Hypothalamus (tissue), 51 donors: ENCODE data around the gene FPR3.
"Not testable (repeated sequence)": the region's sequence is repeated elsewhere in the genome, so short reads cannot be mapped to it uniquely, and the experiment has no call there.

Source experiments
- DNase-seq, 51 donors: peaks; one replicate each; lab custom pipeline; 2025; lab: John Stamatoyannopoulos, UW

FPR3 gene, protein sequence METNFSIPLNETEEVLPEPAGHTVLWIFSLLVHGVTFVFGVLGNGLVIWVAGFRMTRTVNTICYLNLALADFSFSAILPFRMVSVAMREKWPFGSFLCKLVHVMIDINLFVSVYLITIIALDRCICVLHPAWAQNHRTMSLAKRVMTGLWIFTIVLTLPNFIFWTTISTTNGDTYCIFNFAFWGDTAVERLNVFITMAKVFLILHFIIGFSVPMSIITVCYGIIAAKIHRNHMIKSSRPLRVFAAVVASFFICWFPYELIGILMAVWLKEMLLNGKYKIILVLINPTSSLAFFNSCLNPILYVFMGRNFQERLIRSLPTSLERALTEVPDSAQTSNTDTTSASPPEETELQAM

DNA sequence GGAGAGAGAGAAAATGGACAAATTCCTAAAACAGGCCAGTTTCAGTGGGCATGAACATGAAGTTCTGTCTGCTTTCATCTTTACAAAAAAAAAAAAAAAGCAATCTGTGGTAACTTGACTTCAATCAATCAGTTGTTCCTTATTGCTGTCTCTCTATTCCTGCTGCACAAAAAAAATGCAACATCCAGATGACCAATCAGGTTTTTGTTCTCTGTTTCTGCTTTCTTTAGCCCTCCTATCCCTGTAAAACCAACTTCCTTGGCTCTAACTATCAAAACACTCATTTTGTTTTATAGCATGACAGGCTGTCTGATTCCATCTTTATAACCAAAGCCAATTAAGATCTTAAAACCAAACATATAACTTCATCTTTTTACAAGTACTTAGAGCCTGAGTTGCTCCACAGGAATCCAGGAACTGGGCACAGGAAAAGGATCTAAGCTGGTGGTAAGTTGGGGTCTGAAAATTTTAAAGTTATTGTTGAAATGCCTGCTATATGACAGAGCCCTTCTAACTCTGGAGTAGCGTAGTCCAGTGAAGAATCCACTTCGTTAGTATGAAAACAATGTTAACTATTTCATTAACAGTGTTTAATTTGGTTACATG lies at the start of gene FPR3:
FPR3 (plus strand) TSS at position 273 of the 606 bp plus-strand sequence. CDS start 28,592 bp downstream, outside the sequence.
- DNase-seq = no peak

DNA sequence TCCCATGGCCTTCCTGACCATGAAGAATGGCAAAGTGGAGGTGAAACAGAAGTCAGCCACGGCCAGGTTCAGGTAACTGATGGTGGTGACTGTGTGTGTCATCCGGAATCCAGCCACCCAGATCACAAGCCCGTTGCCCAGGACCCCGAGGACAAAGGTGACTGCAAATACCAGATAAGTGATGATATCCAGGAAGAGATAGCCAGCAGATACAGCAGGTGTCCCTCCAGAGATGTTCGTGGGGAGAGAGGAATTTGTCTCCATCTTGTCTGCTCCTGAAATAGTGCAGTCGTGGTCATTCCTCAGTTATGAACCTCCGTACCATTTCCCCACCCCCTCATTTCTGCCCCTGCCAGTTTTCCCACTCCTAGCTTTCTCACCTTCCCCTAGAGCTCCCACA lies 48.2 kb upstream of the FPR3 start:
- no peak for DNase-seq

DNA sequence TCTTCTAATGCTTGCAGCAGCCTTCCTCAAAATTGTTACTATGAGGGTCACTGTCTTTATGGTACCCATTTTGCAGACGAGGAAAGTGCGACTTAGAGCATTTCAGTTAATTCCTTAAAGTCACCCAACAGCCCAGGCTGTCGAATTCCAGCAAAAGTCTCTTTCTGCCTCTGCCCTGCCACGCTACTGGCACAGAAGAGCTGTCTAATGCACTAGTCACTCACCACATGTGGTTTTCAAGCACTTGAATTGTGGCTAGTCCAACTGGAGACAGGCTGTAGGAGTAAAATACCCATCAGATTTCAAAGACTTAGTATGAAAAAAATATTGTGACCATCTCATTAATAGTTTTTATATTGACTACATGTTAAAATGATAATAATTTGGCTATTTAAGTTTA lies 45.0 kb upstream of the FPR3 start:
- DNase-seq = no peak

DNA sequence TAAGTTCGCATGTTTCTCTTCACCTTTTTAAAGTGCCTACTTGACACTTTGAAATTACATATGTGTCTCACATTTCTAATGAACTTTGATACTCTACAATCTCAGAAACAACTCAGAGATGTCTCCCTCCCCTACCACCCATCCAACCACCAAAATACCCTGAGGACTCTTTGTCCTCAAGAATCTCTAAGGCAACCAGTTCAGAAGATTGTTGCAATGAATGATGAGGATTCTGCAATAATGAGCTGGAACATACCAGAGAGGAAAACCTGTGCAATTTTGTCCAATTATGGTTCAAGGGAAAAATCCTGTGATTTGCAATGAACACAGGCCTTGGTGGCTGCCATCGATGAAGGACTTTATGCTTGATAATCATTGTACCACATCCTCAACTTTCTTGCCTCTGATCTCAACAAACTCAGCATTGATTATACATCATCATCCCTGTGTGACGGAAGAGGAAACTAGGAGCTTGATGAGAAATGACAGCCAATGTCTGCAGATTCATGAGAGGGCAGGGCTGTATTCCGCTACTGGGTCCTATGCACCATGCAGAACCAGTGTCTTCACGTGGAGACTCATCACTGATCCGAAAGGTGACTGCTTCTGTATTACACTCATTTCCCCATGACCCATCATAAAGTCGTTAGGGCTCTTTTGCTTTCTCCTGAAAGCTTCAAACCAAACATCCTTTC lies 44.4 kb upstream of the FPR3 start:
- no peak for DNase-seq

DNA sequence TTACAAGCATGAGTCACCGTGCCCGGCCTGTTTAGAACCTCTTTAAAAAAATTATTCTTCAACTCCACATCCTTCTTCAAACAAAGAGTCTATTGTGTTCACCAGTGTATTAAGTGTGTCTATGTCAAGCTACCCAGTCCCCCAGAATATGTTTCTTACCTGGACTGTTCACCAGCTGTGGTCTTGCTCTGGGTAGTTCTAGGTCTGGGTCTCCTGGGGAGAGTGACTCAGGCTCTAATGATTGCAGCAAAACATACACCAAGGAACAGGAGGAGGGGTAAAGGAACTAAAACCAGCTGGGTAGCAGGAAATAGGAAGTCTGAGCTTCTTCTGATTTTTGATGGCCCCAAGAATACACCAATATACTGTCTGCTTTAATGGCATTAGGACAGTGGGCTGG lies 43.3 kb upstream of the FPR3 start, which contains the start of gene FPR1:
FPR1 (minus strand) TSS at position 224 of the 400 bp plus-strand sequence. CDS start 4,884 bp downstream, outside the sequence.
- DNase-seq = peak in 2 of 51 donors; percentile 9 to 23

DNA sequence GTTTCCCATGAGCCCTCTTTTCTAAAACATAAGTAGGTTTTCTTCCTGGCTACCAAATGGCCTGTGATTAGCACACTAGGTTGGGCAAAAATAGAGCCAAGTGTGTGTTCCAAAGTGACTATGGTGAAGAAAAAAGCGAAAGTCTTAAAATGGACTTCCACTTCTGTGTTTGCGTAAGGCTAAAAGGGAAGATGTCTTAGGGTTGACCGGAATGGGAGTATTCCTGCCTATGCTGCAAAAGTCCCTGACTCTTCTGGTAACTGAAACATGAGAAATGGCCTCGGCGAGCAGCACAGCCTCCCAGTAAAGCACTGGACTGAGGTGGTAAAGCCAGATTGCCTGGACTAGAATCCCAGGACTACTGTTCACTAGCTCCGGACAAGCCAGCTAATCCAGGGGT lies 40.8 kb upstream of the FPR3 start:
- peak in 2 of 51 donors; percentile 7 to 22 for DNase-seq

DNA sequence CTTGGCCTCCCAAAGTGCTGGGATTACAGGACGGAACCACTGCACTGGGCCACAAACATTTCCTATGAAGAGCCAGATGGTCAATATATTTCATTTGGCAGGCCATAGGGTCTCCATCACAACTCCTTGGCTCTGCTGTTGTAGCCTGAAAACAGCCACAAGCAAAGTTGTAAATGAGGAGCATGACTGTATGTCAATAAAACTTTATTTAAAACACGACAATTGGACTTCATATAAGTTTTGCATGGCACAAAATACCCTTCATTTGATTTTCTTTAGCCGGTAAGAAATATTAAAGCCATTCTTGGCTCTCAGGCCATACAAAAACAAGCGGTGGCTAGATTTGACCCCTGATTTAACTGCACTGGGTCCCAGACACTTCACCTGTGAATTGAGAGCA lies 40.2 kb upstream of the FPR3 start:
- no peak for DNase-seq

DNA sequence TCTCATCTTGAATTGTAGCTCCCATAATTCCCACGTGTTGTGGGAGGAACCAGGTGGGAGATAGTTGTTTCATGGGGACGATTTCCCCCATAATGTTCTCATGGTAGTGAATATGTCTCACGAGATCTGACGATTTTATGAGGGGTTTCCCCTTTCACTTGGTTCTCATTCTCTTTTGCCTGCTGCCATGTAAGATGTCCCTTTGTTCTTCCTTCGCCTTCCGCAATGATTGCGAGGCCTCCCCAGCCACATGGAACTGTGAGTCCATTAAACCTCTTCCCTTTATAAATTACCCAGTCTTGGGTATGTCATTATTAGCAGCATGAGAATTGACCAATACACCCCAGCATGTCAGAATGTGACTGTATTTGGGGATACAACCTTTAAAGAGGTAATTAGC lies 39.4 kb upstream of the FPR3 start:
- DNase-seq = no peak

DNA sequence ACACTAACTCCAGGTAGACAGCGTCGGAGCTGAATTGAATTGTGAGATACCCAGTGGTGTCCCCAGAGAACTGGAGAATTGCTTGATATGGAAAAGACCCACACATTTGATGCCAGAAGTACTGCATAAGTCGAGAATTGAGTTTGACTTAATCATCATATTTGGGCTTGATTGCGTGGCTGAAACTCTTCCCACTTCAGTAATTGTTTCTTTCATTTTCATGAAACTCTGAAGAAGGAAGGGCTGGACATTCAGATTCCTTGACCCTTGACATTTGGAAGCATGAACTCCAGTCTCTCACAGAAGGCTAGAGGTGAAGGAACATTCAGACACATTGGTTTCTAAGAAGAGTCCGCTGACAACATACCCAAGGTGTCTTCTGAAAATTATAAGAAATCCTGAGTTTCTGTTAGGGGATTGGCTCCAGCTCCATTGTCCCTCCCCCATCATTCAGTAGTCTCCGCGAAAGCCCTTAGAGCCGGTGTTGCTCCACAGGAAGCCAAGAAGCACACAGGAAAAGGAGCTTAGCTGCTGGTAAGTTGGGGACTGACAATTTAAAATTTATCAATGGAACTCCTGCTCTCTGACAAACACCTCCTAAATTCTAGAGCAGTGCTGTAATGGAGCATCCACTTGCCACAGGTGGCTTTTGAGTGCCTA lies 34.1 kb upstream of the FPR3 start, which contains the start of gene FPR2:
FPR2 (plus strand) TSS at position 484 of the 660 bp plus-strand sequence. CDS start 7,479 bp downstream, outside the sequence.
- DNase-seq = no peak

DNA sequence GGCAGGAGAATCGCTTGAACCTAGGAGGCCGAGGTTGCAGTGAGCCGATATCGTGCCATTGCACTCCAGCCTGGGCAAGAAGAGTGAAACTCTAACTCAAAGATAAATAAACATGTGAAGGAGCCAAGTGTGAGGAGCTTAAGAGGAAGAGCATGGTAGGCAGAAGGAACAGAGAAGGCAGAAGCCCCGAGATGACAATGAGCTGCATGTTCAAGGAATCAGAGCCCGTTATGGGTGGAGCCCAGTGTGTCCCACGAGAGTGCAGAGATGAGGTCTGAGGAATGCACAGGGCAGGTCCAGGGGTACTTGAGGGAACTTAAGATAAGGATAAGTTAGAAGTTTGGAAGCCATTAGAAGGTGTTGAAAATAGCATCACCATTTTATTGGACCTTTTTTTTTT lies 33.3 kb upstream of the FPR3 start:
- DNase-seq = no peak

DNA sequence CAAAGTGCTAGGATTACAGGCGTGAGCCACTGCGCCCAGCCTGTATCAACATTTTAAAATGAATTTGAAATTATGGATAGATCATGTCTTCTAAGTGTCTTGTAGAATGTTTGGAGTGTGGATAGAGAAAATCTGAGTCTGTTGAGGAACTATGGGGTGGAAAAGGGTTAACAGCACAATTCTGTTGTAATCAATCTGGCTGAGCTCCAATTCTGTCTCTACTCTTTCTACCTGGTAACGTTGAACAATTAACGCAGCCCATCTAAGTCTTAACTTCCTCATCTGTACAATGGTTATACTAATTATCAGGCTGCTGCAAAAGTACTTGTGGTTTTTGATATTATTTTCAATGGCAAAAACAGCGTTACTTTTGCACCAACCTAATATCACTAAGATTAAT lies 29.9 kb upstream of the FPR3 start:
- no peak for DNase-seq

DNA sequence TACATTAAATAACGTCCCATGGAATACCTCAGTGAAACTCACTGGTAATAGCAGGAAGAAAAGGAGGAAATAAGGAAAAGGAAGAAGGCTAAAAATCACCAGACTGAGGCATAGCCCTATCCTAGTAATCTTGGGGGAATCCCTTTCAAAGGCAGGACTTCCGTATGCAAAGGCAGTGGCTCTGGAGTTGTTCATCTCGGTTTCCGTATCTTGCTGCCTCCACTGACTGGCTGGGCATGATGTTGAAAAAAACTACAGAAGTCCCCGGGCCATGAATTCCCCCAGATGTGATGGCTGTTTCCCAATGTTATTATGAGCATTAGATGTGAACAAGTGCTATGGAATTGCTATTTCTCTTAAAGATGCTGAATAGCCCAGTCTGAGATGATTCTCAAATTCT lies 28.5 kb upstream of the FPR3 start:
- no peak for DNase-seq

DNA sequence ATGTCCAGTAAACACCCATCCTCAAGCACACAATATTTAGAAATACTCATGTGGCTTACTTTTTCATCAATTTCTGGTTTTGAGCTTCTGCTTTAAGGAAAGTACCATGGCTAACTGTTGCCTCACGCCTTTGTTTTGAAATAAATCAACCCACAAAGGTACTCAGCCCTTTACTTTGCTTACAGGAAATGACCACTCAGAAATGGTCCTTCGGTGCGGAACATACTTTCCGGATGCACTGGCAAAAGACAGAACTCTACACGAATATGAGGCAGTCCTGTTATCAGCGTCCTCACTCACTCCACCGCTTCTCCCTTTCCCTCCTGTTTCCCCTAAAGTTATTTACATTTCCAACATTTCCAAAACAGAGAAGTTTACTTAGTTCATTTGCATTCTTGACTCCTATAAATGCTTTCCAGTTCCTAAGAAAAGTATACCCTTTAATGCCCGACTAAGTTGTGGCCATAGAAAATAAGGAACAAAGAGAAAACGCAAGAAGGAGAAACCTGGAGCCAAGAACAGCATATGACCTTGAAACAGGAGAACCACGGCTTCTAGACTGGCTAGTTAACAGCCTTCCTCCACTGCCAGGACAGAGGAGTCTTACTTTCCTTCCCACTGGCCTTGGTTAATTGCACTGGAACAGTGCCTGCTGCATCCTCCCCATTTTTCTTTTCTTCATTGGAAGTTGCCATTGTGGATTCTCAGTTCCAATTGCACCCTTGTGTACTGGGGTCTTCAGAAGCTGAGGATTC lies 23.4 kb upstream of the FPR3 start:
- DNase-seq = no peak

DNA sequence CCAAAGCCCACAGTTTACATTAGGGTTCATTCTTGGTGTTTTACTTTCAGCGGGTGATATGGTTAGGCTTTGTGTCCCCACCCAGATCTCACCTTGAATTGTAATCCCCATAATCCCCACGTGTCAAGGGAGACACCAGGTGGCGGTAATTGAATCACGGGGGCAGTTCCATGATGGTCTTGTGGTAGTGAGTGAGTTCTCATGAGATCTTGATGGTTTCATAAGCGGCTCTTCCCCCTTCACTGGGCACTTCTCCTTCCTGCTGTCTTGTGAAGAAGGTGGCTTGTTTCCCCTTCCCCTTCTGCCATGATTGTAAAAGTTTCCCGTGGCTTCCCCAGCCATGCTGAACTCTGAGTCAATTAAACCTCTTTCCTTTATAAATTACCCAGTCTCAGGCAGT lies 22.0 kb upstream of the FPR3 start:
- no peak for DNase-seq

DNA sequence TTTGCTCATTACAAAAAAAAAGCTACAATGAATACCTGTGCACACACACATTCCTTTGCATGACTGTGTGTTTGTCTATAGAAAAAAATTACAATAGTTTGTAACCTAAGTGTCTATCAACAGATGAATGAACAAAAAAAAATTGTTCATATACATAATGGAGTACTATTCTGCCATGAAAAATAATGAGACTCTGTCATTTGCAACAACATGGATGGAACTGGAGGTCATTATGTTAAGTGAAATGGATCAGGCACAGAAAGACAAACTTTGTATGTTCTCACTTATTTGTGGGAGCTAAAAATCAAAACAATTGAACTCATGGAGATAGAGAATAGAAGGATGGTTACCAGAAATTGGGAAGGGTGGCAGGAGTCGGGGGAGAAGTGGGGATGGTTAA lies 18.4 kb upstream of the FPR3 start:
- DNase-seq = not testable (repeated sequence)

DNA sequence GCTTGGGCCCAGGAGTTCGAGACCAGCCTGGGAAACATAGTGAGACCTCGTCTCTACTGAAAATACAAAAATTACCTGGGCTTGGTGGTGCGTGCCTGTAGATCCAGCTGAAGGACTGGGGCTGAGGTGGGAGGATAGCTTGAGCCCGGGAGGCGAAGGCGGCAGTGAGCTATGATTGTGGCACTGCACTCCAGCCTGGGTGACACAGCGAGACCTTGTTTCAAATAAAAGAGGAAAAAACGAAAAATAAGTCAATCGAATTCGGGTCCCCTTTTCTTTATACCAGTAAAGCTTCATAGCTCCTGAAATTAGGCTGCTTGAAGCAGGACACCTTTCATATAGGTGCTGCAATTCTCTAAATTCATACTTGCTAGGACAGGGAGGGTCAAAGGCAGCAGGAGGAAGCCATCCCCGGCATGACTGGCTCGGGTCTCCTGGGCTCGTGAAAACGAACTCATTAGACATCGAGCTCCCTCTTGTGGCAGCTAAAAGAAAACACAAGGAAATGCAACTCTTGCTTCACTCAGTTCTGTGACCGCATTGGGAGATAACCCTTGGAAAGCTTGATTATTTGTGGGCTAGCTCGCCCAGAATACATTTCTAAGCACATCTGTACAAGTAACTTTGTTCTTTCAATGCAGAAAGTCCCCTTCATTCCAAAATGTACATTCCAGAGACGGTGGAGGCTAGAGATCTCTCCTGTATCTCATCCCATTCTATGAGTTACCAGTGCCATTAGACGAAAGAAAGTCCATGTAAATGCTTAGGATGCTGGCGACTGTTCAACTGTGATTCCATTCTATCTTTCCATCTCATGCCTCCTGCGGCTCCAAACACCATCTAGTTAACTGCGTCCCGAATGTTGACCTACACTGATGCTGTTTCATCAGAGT lies 17.1 kb upstream of the FPR3 start:
- DNase-seq = peak in 41 of 51 donors; percentile 1 to 72 (median 37)

DNA sequence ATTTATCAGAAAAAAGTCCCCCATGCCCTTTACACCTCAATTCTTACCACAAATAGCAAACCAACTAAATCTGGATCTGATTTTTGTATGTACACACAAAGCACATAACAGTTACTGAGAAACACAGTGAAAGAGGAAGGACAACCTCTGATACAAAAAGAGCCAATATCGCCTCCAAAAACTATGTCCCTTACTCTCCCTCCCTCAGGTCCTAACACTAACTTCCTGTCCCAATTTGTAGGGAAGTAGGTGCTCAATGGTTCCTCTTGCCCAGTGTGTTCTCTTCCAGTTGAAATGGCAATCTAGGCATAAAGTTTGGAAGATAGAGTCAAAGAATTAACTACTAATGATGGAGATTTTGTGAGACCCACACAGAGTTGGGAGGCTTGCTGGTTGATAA lies 15.8 kb upstream of the FPR3 start:
- DNase-seq = no peak

DNA sequence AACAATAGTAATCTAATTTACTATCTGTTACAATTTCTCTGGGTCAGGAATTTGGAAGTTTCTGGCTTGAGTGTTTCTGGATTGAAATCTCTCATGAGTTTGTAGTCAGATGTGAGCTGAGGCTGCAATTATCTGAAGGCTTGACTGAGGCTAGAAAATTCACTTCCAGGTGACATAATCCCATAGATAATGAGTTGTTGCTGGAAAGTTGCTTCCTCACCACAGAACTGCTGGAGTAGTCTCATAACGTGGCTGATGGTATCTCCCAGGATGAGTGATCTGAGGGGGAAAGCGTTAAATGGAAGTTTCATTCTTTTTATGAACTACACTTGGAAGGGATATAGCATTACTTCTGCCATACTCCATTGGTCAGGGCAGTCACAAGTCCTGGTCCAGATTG lies 15.3 kb upstream of the FPR3 start:
- DNase-seq = no peak

DNA sequence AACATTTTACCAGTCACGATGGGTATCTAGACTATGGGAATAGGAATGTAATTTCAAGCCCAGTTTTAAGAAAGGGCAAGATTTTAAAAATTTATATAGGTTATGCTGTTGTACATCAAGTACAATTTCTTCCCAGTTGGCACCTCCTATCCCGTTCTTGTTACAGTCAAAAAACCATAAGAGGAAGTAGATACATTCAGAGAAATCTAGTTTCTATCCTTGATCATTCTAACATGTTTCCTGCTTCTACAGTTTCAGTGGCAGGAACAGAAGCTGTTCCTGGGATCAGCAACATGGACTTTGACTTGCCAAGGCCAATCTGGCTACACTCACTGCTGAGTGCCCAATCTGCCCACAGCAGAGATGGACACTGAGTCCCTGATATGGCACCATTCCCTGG lies 14.7 kb upstream of the FPR3 start:
- DNase-seq = no peak
